DOHH2 (cell line): ENCODE data around the gene SUN2.

Experiments used
- H3F3A ChIP-seq: fragments of 200-600 bp; sonication (generic), shearing (Covaris generic); 2 replicates; pipeline ENCODE4 v1.6.0; 2016; ENCODE audit warnings: antibody characterized with exemption, mild to moderate bottlenecking; ENCODE audit not compliant: control insufficient read depth, insufficient read depth
- H3K27ac ChIP-seq: fragments of 200-600 bp; sonication (generic); 2 replicates; pipeline ENCODE4 v1.5.1; 2014; ENCODE audit warnings: low read depth, mild to moderate bottlenecking, low read length, moderate library complexity
- H3K27me3 ChIP-seq: fragments of 200-600 bp; sonication (generic); 2 replicates; pipeline ENCODE4 v1.6.1; 2014; ENCODE audit warnings: mild to moderate bottlenecking, low read length, mixed read lengths; ENCODE audit not compliant: control insufficient read depth
- H3K36me3 ChIP-seq: fragments of 200-600 bp; sonication (generic); 2 replicates; pipeline ENCODE4 v1.6.1; 2014; ENCODE audit warnings: mild to moderate bottlenecking, low read length, moderate library complexity, mixed read lengths; ENCODE audit not compliant: control insufficient read depth
- H3K4me1 ChIP-seq: fragments of 200-600 bp; sonication (generic); 2 replicates; pipeline ENCODE4 v1.6.1; 2014; ENCODE audit warnings: mild to moderate bottlenecking, low read length, mixed read lengths; ENCODE audit not compliant: control insufficient read depth
- H3K4me2 ChIP-seq: fragments of 200-600 bp; sonication (generic); 2 replicates; pipeline ENCODE4 v1.6.0; 2014; ENCODE audit warnings: mild to moderate bottlenecking, low read length, moderate library complexity
- H3K4me3 ChIP-seq: fragments of 200-600 bp; sonication (generic); 2 replicates; pipeline ENCODE4 v1.5.1; 2014; ENCODE audit warnings: mild to moderate bottlenecking, low read length, mixed read lengths
- H3K79me2 ChIP-seq: fragments of 200-600 bp; sonication (generic); 2 replicates; pipeline ENCODE4 v1.6.1; 2014; ENCODE audit warnings: mild to moderate bottlenecking, low read length, mixed read lengths; ENCODE audit not compliant: control insufficient read depth
- H3K9me2 ChIP-seq: fragments of 200-600 bp; sonication (generic); replicated peaks from 2 replicates; pipeline ENCODE4 v1.6.1; 2014; ENCODE audit warnings: mild to moderate bottlenecking, low read length, mixed read lengths; ENCODE audit not compliant: control insufficient read depth
- H3K9me3 ChIP-seq: fragments of 200-600 bp; sonication (generic); 2 replicates; pipeline ENCODE4 v1.6.1; 2014; ENCODE audit warnings: antibody characterized with exemption, low read length, mixed read lengths; ENCODE audit not compliant: control insufficient read depth, insufficient read depth
- H4K20me1 ChIP-seq: fragments of 200-600 bp; sonication (generic); 2 replicates; pipeline ENCODE4 v1.6.0; 2014; ENCODE audit warnings: low read depth, mild to moderate bottlenecking, antibody characterized with exemption, low read length, moderate library complexity; ENCODE audit not compliant: control insufficient read depth, insufficient read depth
- CTCF ChIP-seq: fragments of 200-600 bp; sonication (generic); IDR thresholded peaks from one replicate; pipeline ENCODE4 v1.5.1; 2014; ENCODE audit warnings: antibody characterized with exemption, mild to moderate bottlenecking, low read depth, low read length; ENCODE audit not compliant: poor library complexity, severe bottlenecking
- EZH2phosphoT487 ChIP-seq: fragments of 200-600 bp; sonication (generic); IDR thresholded peaks from 2 replicates; pipeline ENCODE4 v1.6.1; 2017; ENCODE audit warnings: borderline replicate concordance, mild to moderate bottlenecking, antibody characterized with exemption, low read length, moderate library complexity, mixed read lengths

The SUN2 gene

GRCh38 chr22:38740754-38741153, 15.0 kb downstream of the SUN2 start:
- Histone ChIP-seq H3K36me3 (peaks cover 95% of the 10 kb centered on the region), H3K4me1 (no peaks in the 10 kb centered on the region), H3K27me3 (no peaks in the 10 kb centered on the region), H3F3A (no peaks in the 10 kb centered on the region), H3K27ac (no peak overlapping the region), H3K4me3 (no peak overlapping the region), H3K4me2 (no peak overlapping the region), H3K9me3 (no peaks in the 10 kb centered on the region), H4K20me1 (no peaks in the 10 kb centered on the region), H3K9me2 (no peaks in the 10 kb centered on the region), H3K79me2 (no peaks in the 10 kb centered on the region)
- TF ChIP-seq CTCF = no peak
- TF ChIP-seq EZH2phosphoT487 = no peak

- Histone ChIP-seq H3K9me3 (no peaks in the 10 kb centered on the region), H3K27ac (no peak overlapping the region), H4K20me1 (no peaks in the 10 kb centered on the region), H3K36me3 (peaks cover 95% of the 10 kb centered on the region), H3K79me2 (no peaks in the 10 kb centered on the region), H3F3A (no peaks in the 10 kb centered on the region), H3K27me3 (no peaks in the 10 kb centered on the region), H3K4me3 (no peak overlapping the region), H3K4me2 (no peak overlapping the region), H3K4me1 (no peaks in the 10 kb centered on the region), H3K9me2 (no peaks in the 10 kb centered on the region)
- TF ChIP-seq EZH2phosphoT487 (no peak), CTCF (no peak)
Observed at GRCh38 chr22:38740116-38740723, 15.6 kb downstream of the SUN2 start.

GRCh38 chr22:38739300-38740055, 16.3 kb downstream of the SUN2 start:
- Histone ChIP-seq H3K27me3 (no peaks in the 10 kb centered on the region), H3K9me2 (no peaks in the 10 kb centered on the region), H3K4me1 (no peaks in the 10 kb centered on the region), H3K36me3 (peaks cover 95% of the 10 kb centered on the region), H3K4me2 (no peak overlapping the region), H3K9me3 (no peaks in the 10 kb centered on the region), H4K20me1 (no peaks in the 10 kb centered on the region), H3K79me2 (no peaks in the 10 kb centered on the region), H3K4me3 (no peak overlapping the region), H3F3A (no peaks in the 10 kb centered on the region), H3K27ac (no peak overlapping the region)
- TF ChIP-seq CTCF = no peak
- no peak for TF ChIP-seq EZH2phosphoT487
